HG03095 (cell line): ENCODE data around the gene CERS1.

ENCODE experiments used
- ATAC-seq: cut with Tn5 transposase; IDR thresholded peaks from one replicate; pipeline ENCODE4 v1.9.1; 2021; ENCODE audit warnings: moderate library complexity; ENCODE audit not compliant: unreplicated experiment

Gene CERS1

DNA sequence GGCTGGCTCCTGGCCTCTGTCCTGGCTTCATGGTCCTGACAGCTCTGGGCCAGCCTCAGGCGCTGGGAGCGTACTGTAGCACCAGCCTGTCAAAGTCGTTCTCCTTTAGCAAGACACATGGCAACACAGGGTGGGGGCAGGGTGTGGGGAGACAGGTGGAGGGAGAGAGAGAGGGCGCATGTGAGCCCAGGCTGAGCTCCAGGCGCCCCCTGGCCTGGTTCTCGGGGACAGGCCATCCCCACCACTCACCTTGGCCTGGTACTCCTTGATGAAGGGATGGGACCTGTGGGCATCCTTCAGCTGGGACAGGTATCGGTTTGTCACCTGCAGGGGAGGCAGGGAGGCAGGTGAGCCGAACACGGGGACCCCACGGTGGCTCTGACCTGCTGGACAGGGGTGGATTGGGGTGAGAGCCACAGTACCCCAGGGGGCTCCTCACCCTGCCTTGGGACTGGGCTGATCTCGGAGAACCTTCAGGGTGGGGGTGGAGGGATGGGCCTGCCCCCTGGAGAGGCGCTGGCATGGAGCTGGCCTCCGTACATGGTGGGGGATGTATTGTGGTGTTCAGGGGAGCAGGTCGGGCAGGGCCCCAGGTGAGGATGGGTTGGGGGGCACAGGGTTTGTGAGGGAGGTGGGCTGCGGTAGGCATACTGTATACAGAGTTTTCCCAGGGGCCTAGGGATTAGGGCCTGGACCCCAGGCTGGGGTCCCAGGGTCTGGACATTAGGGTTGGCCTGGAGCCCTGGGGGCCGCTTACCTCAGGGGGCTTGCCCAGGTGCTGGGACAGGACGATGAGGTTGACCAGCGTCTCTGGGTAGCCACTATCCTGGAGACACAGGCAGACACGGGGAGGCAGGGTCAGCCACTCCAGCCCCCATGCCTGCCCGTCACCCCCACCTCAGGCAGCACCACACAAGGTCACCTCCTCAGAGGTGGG lies 3.9 kb upstream of the CERS1 start:
- no peak for ATAC-seq

DNA sequence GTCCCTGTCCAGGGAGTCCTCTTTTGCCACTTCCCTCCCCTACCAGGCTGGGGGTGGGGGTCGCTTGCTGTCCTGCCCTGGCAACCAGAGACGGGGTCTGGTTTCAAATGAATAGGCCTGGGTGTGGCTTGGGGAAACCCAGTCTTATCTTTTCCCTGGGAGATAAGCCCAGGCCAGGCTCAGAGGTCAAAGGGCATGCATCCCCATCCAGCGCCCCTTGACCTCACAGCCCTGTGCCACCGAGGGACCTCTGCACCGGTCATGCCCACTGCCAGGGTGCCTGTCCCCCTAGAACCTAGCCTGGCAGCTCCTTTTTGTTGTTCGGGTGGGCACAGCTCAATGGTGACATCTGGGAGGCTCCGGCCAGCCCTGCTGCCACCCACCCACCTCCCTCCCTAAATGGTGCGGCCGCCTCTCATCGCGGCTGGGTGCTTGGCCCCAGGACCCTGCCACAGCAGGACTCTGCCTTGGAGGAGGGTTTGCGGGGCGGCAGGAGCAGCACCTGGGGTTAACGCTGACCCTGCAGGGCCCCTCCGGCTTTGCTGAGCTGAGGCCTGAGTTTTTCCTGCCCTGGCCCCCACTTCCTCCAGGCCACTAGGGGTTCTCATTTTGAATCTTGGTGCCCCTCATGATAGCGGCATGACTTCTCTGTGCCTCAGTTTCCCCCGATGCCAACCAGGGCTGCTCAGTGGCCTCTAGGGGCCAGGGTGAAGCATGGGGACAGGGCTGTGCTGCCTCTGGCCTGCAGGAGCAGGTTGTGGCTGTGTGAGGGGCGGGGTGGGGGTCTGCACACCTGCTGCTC lies 2.9 kb upstream of the CERS1 start:
- no peak for ATAC-seq

DNA sequence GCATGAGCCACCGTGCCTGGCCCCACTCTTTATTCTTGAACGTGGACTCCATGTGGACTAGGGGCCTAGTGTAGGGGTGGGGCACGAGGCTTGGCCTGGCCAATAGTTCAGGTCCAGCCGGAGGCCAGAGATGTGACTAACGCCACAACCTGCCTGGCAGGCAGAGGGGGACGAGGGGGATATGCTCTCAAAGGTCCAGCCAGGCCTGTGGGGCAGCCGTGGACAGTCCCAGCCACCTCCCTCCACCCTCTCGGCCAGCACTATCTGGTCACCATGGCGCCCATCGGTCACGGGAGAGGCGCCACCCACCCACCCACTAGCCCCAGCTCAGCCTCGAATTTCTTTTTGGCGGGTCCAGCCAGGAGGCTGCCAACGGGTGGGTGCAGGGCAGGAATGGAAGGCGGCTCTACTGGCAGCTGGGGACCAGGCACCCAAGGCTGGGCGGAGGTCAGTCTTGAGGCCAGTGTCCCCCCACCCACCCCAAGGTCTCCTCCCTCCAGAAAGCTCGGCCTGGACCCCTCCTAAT lies 2.2 kb upstream of the CERS1 start:
- ATAC-seq: no peak

DNA sequence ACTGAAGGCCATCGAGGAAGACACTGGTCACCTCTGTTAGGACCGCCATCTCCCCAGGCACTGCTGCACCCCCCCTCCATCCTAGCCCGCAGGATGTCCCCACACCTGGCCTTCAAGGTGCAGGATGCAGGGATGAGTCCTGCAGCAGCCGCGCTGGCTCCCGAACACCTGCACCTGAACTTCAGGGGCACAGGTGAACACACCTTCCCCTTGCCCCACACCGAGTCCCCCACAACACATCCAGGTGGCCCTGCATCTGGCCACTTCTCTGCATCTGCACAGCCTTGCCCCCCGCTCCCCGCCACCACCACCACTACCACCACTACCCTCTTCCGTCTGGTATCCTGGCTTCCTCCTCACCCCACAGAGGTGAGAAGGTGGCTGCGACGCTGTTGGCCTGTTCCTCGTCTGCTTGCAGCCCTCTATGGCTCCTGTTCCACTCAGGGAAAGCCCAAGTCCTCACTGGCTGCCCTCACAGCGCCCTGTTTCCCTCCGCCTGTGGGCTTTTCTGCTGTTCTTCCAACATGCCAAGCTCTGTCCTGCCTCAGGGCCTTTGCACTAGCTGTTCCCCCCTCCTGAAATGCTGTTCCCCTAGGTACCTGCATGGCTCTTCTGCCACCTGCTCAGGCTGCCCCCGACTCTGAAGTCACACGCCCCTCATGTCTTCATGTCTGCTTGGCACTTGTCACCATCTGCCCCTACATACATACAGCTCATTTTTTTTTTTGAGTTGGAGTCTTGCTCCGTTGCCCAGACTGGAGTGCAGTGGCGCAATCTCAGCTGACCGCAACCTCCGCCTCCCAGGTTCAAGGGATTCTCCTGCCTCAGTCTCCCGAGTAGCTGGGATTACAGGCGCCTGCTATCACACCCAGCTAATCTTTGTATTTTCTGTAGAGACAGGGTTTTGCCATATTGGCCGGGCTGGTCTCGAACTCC lies 1.4 kb upstream of the CERS1 start:
- no peak for ATAC-seq

DNA sequence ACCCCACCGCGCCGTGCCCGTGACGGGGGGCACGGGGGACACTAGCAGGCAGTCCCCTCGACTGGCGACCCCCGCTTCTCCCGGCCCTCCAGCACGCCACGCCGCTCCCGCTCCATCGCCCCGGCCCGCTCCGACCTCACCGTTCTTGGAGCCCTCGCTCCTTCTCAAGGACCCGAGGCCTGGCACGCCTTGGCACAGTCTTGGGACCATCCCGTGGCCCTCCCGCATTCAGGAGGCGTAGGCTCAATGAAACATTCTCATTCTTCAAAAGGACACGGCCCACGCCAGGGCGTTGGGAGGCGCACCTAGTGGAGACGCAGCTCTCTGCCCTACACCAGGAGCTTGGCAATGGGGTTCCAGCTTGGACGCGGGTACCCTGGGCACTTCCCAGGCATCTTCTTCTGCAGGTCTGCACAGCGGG lies 473 bp upstream of the CERS1 start:
- ATAC-seq: no peak

DNA sequence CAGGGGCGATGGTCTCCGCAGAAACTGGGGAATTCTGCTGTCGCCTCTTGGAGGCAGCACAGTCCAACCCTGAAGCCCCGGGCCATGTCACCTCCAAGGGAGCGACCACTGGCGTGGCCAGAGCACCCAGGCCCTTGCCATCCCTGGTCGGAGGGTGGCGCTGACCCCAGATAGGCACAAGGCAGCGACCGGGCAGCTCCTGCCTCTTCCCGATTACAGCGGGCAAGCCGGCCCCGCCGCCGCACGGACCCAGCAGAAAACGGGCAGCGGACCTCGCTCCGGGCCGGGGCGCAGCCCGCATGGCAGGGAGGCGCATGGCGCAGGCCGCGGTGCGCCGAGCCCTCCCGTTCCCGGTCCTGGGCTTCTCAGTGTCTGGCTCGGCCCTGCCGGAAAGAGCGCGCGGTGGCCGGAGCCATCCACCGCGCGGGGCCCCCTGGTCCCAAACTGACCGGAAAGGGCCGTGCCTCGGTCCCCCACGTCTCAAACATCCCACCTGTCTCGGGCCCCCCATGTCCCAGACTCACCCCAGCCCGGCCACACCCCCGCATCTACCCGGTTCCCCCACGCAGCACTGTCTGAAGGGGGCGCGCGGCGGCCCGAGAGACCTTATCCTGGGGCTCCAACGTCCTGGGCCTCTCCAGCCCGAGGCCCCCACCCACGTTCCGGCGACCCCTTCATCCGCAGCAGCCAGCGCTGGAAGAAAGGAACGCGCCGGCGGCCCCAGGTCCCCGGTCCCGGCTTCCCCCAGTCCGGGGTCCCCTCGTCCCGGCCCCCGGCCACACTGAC lies 727 bp downstream of the CERS1 start:
- no peak for ATAC-seq

DNA sequence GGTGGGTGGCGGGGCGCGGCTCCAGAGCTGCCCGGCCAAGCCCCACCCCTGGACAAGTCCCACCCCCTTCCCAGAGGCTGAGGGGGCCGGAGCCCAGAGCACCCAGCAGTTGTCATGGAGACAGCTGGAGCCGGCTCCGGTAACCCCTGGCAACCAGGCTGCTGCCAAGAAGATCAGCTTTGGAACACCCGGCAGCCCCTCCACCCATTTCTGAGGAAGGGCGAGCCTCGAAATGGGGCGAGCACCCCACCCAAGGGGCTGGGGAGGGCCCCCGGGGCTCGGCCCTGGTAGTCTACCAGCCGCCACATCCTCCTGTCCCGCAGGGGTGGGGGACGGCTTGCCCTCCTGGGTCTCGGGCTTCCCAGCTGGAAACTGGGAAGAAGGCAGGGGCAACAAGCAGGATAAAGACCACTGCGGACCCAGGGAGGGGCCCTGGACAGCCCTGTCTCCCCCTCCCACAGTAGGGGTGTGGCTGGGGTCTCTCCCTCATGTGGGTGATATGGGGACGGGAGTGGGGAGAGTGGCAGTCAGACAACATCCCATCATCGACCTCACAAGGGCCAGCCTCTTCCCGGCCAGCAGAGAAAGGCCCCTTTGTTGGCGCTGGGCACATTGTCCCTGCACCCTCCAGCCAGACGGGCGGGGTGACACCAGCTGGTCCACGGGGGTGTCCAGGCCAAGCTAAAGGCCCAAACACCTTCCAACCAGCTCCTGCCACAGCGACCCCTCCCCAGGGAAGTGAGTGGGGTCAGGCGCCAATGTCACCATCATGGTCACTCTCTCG lies 1.5 kb downstream of the CERS1 start:
- ATAC-seq: no peak

DNA sequence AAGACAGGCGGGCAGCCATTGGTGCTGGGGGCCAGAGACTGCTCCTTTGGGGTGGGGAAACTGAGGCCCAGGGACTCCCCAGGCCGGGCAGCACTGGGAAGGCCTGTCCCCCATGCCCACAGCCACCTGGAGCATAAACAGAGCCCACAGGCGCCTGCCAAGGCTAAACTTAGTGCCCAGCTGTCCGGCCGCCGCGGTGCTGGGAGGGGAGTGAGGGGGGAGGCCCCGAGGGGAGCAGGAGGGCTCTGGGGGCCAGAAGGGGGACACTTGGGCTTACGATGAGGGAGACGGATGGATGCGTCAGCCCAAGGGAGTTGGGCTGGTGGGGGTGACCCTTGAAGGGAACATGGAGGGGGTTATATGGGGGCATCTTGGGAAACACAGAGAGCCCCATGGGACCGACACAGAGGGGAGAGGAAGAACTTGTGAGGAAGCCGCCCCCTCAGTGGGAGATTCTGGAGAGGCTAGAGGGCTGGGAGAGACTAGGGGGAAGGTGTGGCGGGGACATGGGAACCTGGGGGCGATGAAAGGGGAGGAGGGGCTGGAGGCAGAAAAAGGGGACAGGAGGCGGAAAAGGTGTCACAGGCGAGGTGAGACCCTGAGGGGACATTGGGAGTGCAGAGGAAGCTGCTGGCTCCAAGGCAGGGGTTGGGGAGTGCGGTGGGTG lies 2.2 kb downstream of the CERS1 start:
- ATAC-seq: no peak

DNA sequence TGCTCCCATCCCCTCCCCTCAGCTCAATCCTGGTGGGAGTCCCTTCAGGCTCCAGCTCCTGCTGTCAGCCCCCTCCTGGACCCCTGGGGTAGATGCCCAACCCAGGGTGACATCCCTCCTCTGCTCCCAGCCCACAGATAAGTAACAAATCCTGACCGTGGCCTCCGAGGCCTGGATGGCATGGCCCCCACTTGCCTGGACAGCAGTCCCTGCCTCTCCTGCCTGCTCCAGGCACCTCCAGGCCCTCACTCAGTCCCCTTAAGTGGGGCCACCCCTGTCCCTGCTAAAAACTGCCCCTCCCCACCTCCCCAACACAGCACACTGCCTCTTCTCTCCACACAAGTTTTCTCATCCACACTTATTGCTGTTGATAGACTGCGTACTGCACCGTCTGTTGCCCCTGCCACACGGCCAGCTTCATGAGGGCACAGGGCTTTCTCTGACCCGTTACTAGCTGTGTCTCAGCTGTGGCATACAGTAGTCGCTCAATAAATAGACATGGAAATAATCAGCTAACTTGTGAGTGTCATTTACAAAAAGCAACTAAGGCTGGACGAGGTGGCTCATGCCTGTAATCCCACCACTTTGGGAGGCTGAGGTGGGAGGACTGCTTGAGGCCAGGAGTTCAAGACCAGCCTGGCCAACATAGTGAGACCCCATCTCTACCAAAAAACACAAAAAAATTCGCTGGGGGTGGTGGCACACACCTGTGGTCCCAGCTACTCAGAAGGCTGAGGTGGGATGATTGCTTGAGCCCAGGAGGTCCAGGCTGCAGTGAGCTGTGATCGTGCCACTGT lies 5.8 kb downstream of the CERS1 start:
- no peak for ATAC-seq

DNA sequence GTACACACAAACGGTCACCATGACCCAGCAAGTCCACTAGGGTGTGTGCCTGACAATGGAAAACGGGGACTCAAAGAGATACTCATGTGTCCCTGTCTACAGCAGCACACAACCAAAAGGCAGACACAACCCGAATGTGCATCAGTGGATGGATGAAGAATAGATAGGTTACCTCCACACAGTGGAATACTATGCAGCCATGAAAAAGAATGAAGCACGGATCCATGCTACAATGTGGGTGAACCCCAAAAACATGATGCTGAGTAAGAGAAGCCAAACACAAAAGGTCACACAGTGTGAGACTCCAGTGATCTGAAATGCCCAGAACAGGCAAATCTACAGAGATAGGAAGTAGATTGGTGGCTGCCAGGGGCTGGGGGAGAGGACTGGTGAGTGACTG lies 9.0 kb downstream of the CERS1 start:
- ATAC-seq: no peak

DNA sequence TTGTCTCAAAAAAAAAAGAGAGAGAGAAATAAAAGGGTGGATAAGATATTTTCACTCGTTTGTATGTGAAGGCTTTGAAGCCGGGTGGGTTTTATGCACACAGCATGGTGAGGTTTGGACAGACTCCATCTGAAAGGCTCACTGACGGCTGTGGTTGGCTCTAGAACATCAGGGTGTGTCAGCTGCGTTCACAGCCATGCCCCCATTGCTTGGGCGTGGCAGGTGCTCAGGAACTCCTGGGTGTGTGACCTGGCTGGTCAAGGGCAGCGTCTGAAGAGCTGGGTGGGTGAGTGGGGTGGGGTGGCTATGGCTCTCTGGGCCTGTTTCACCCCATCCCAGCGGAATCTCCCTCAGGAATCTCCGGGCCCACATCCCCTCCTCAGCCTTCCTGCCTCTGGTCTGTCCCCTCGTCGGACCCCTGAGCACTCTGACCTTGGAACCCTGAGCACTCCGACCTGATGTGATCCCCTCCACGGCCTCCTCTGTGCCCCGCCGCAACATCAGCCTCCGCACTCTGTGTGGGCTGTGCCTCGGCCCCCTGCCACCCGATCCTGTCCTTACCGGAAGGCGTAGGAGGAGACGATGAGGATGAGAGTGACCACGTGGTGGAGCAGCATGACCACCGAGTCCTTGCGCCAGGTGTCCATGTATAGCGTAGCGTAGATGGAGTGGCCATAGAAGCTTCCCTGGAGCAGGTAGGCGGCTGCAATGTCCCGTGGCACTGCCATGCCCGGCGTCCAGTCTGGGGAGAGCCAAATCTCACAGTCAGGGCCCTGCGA lies 12.2 kb downstream of the CERS1 start:
- ATAC-seq: no peak

DNA sequence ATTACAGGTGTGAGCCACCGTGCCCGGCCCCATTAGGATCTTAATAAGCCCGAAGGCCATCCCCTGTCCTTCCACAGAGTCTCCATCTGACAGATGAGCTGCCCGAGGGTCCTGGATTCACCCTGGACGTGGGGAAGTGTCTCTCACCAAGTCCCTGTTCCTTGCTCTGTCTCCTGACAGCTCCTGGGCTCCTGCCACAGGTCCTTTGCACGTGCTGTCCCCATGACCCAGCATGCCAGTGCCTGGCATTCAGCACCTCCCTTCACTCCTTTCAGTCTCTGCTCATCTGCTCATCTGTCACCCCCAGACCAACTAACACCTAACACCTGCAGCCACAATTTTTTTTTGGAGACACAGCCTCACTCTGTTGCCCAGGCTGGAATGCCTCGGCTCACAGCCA lies 14.5 kb downstream of the CERS1 start:
- no peak for ATAC-seq

DNA sequence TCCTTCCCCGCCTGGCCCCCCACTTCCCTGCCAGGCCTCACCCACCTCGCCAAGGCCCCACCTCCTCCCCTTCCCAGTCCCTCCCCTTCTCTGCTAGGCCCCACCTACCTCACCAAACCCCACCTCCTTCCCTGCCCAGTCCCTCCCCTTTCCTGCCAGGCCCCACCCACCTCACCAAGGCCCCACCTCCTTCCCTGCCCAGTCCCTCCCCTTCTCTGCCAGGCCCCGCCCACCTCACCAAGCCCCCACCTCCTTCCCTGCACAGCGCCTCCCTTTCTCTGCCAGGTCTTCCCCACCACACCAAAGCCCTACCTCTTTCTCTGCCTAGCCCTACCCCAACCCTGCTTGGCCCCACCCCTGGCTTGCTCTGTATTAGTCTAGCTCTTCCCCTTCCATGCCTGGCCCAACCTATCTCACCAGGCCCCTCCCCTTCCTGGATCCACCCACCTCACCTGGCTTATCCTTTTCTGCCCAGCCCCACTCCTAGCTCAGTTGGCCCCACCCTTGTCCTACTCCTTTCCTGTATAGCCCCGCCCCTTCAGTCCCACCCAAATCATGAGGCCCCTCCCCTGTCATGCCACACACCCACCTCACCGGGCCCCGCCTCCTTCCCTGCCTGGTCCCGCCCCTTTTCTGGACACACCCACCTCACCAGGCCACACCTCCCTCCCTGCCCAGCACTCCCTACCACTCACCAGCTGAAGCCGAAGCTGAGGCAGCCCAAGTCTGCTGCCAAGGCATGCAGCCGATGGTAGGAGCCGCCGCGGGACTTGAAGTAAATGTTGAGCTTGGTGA lies 16.2 kb downstream of the CERS1 start:
- ATAC-seq: no peak

DNA sequence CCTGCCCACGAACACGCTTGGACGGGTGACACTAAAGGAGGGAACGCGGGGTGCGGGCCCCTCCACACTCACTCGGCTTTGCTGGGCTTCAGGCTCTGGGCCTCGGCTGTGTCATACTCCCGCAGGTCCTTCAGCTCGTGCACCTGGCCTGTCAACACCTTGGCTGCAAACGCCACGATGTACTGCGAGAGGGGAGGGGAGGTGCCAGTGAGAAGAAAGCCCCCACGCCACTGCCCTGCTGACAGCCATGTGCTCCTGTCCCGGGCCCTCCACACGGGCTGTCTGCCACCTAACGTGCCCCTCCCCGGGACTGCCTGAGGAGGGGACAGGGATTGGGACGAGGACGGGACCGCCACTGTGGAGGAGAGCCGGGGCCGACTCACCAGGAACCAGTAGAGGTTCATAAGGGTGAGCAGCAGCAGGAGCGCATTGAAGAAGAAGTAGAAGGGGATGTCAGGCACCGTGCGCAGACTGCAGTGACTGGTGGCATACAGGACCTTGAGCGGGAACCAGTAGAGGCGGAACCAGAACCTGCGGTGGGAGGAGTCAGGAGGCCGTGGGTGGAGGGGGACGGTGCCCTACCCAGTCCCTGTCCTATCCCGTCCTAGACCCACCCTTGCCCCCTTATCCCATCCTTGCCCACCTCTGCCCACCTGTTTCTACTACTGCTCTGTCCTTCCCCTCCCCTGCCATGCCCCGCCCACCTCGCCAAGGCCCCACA lies 16.9 kb downstream of the CERS1 start:
- ATAC-seq: no peak

DNA sequence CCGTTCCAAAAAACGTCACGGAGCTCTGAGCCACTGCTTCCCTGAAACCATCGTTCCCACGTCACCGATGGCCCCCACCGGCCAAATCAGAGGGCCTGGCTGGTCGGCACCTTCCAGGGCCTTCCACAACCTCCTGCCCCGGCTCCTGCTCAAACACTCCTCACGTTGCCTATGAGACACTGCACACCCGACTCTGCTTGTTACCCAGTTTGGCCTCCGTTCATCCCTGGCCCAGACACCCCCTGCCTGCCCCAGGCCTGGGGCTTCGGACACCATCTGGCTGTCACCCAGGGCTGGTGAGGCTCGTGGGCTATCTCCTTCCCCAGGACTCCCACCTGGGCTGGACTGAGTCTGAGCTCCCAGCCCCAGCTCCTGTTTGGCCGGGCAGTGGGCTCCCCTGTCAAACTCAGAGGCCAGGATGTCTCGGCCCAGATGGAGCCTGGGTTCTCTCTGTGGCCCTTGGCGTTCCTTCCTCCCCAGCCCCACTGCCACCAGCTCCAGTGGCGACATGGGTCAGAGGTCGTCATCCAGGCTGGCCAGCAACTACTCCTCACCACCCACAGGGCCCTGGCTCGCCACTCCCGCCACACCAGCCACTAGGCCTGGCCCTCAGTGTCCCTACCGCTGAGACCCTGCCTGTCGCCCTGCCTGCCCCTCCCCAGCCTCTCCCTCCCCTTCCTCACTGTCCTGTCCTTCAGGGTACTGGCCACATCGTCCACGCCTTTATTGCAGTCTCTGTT lies 17.7 kb downstream of the CERS1 start:
- no peak for ATAC-seq
